ENCODE measurements around the gene NHEJ1. TPM values are rescaled to one million over a fixed set of nuclear protein-coding genes. Genes with fewer than 3 reads are reported as not detected.

Gene NHEJ1
- total and polyA plus RNA-seq, 9 of the 15 experiments (the other 6 are each of a cell fraction or from before 2014, with no cell fraction given) = 9.0 to 23.7 (median 13.9) TPM

- FAIRE-seq = no peak
- H3K36me3 ChIP-seq (ENCODE audit: control insufficient read depth, insufficient read depth, low read length) = no peaks in the 10 kb centered on the region
- no TSS peak for BruUV-seq (replicated peaks)
- no peaks in the 10 kb centered on the region for H3K4me1 ChIP-seq (replicated peaks in 1 of 2; ENCODE audit: control insufficient read depth in 2 of 2, insufficient read depth in 2 of 2, low read length in 2 of 2)
- intact Hi-C loops (cut with micrococcal nuclease) (no loop called here), in situ Hi-C loops (cut with MboI) (no loop called here)
- H4K20me1 ChIP-seq (replicated peaks; ENCODE audit: control insufficient read depth, insufficient read depth, low read length) = no peaks in the 10 kb centered on the region
- TF ChIP-seq CTCF (IDR thresholded peaks at IDR 0.05 in 2 of 3, conservative IDR thresholded peaks at IDR 0.05 in 1 of 3; ENCODE audit: insufficient read depth in 2 of 3, low read depth in 1 of 3, low read length in 3 of 3) (no peak), ZNF408 (CRISPR knock-in tag; IDR thresholded peaks at IDR 0.05; ENCODE audit: low read depth) (no peak), ZNF583 (CRISPR knock-in tag; IDR thresholded peaks at IDR 0.05) (no peak), ZNF280A (IDR thresholded peaks at IDR 0.05; ENCODE audit: low read depth, partially characterized antibody) (no peak), CCAR2 (IDR thresholded peaks at IDR 0.05; ENCODE audit: low read depth, low read length) (no peak), TCF3 (CRISPR knock-in tag; IDR thresholded peaks at IDR 0.05) (no peak), SMARCA5 (IDR thresholded peaks at IDR 0.05) (no peak), ZNF232 (CRISPR knock-in tag; IDR thresholded peaks at IDR 0.05) (no peak), USF1 (CRISPR knock-in tag; IDR thresholded peaks at IDR 0.05) (no peak)
- H3K9ac ChIP-seq (ENCODE audit: insufficient read depth in 1 of 2, low read depth in 2 of 2, low read length in 2 of 2) = no peak overlapping the region
- no peaks in the 10 kb centered on the region for H3K9me3 ChIP-seq (replicated peaks; ENCODE audit: control insufficient read depth, insufficient read depth, low read depth, low read length)
- H3K4me2 ChIP-seq (ENCODE audit: insufficient read depth, low read length) = no peak overlapping the region
- no peaks in the 10 kb centered on the region for H3K9me1 ChIP-seq (ENCODE audit: control insufficient read depth, insufficient read depth, low read length)
- no peak for ATAC-seq
- DNase-seq (ENCODE audit: extremely low read depth in 1 of 4, low spot score in 3 of 4) = no peak
- POLR2A ChIA-PET = interaction anchor here (1.0 to 1.5 kb wide), 2 partner anchors 9 to 12 kb away, joined by 3 to 6 read pairs; partner anchors contain the start of gene ZFAND2B
- 60% methylated on average over 1 of the region's 1 CpG for WGBS (ENCODE audit: insufficient coverage, low coverage, missing lambda C conversion rate)
- no peaks in the 10 kb centered on the region for H3K27me3 ChIP-seq (ENCODE audit: control insufficient read depth in 2 of 2, insufficient read depth in 2 of 2, low read length in 2 of 2)
- CTCF ChIA-PET (ENCODE audit: low intra/inter-chr PET ratio) = no interaction called here
- no peak overlapping the region for H2AFZ ChIP-seq (ENCODE audit: low read depth, low read length)
- no peak overlapping the region for H3K4me3 ChIP-seq
- H3K27ac ChIP-seq (ENCODE audit: extremely low read depth, low read depth, low read length) = no peak overlapping the region
- H3K79me2 ChIP-seq (ENCODE audit: control insufficient read depth, insufficient read depth, low read length) = no peaks in the 10 kb centered on the region
These were observed 36.8 kb upstream of the NHEJ1 start for GRCh38 chr2:219197388-219197787.

Measured in K562 (cell line).